HepG2 (cell line): ENCODE data around the gene SIGLEC9. TPM values are rescaled to one million over a fixed set of nuclear protein-coding genes. Genes with fewer than 3 reads are reported as not detected.

Source experiments
- ATAC-seq: fragments of 200-7000 bp; cut with Tn5 transposase; 3 replicates; pipeline ENCODE4 v1.9.1; 2020; ENCODE audit warnings: mild to moderate bottlenecking, moderate library complexity
- BruUV-seq: library from RNA; stranded (reverse); fragments of 400-500 nt; replicated peaks from 2 replicates; lab custom pipeline; 2021; lab: Mats Ljungman, UMichigan
- CTCF ChIA-PET: fragments of 300-600 bp; formaldehyde crosslinking; extraction: SDS; loops from one replicate; lab custom pipeline; 2021; ENCODE audit warnings: low total read pairs, inconsistent platforms, low intra/inter-chr PET ratio; lab: Yijun Ruan, JAX
- POLR2A ChIA-PET: fragments of 350-600 bp; sonication (Branson Sonifier 250); formaldehyde crosslinking; loops from one replicate; lab custom pipeline; 2020; ENCODE audit warnings: antibody characterized with exemption, inconsistent platforms; lab: Yijun Ruan, JAX
- DNase-seq: peaks from one replicate; pipeline ENCODE4 v3.0.0-alpha.2; 2015; ENCODE audit warnings: low spot score
- FAIRE-seq: peaks from 3 replicates; lab custom pipeline; 2011; peaks lifted over from hg19 to GRCh38; lab: Jason Lieb, UNC
- H2AFZ ChIP-seq: one replicate; pipeline ENCODE4 v1.6.1; 2011; ENCODE audit warnings: low read length, inconsistent platforms
- H3K27ac ChIP-seq: fragments of 300-600 bp; 3 replicates; pipeline ENCODE4 v1.8.0; 2011; ENCODE audit warnings: mixed run types, mild to moderate bottlenecking, mixed read lengths, low read length, inconsistent platforms; ENCODE audit not compliant: insufficient read depth; ENCODE audit errors: extremely low read length
- H3K27me3 ChIP-seq, 2 experiments: fragments of 200-600 bp in 1 of 2; 2 replicates in 1 of 2; 3 replicates in 1 of 2; pipeline versions ENCODE4 v1.6.0 to v1.8.0; 2011; ENCODE audit warnings: low read length in 2 of 2, mild to moderate bottlenecking in 2 of 2, moderate library complexity in 2 of 2, inconsistent platforms in 1 of 2; ENCODE audit not compliant: insufficient read depth in 2 of 2, control insufficient read depth in 1 of 2
- H3K36me3 ChIP-seq, 2 experiments: fragments of 200-600 bp in 1 of 2; replicated peaks in 1 of 2; 2 replicates in 1 of 2; 3 replicates in 1 of 2; pipeline versions ENCODE4 v1.5.1 to v1.8.0; 2011; ENCODE audit warnings: low read length in 2 of 2, inconsistent platforms in 1 of 2; ENCODE audit not compliant: insufficient read depth in 2 of 2, control insufficient read depth in 1 of 2
- H3K4me1 ChIP-seq: 2 replicates; pipeline ENCODE4 v1.5.1; 2012; ENCODE audit warnings: low read length, inconsistent platforms; ENCODE audit not compliant: insufficient read depth
- H3K4me2 ChIP-seq: 2 replicates; pipeline ENCODE4 v1.6.0; 2011; ENCODE audit warnings: low read depth, low read length, inconsistent platforms
- H3K4me3 ChIP-seq, 3 experiments: fragments of 200-600 bp in 1 of 3; sonication (generic), shearing (Covaris generic) in 1 of 3; replicated peaks in 1 of 3; 2 replicates each; pipeline ENCODE4 v1.5.1; 2011 to 2016; ENCODE audit warnings: low read length in 3 of 3, inconsistent platforms in 2 of 3, low read depth in 2 of 3, mild to moderate bottlenecking in 2 of 3, control low read depth in 1 of 3, mixed read lengths in 1 of 3; ENCODE audit not compliant: insufficient read depth in 1 of 3
- H3K79me2 ChIP-seq: one replicate; pipeline ENCODE4 v1.6.1; 2011; ENCODE audit warnings: low read length, inconsistent platforms; ENCODE audit not compliant: insufficient read depth
- H3K9ac ChIP-seq: 2 replicates; pipeline ENCODE4 v1.6.0; 2011; ENCODE audit warnings: mild to moderate bottlenecking, low read depth, low read length, inconsistent platforms; ENCODE audit not compliant: insufficient read depth
- H3K9me3 ChIP-seq: 2 replicates; pipeline ENCODE4 v1.5.1; 2012; ENCODE audit warnings: mild to moderate bottlenecking, low read length
- H4K20me1 ChIP-seq: 2 replicates; pipeline ENCODE4 v1.6.0; 2011; ENCODE audit warnings: inconsistent platforms, mild to moderate bottlenecking, low read length, moderate library complexity; ENCODE audit not compliant: insufficient read depth
- AKAP8 ChIP-seq: sonication (generic); formaldehyde crosslinking; IDR thresholded peaks from 2 replicates; pipeline ENCODE4 v1.5.1; 2020; ENCODE audit warnings: mild to moderate bottlenecking, missing genetic modification reagents
- CEBPG ChIP-seq: IDR thresholded peaks from 2 replicates; pipeline ENCODE4 v1.6.1; 2016
- DPF2 ChIP-seq: sonication (generic); formaldehyde crosslinking; IDR thresholded peaks from 2 replicates; pipeline ENCODE4 v1.4.0; 2020; ENCODE audit warnings: mild to moderate bottlenecking, low read depth, missing genetic modification reagents, borderline replicate concordance
- MATR3 ChIP-seq: sonication (generic); formaldehyde crosslinking; IDR thresholded peaks from 2 replicates; pipeline ENCODE4 v1.4.0; 2020; ENCODE audit warnings: missing genetic modification reagents
- MBD4 ChIP-seq: IDR thresholded peaks from 2 replicates; pipeline ENCODE4 v1.6.1; 2012; ENCODE audit warnings: low read length, inconsistent platforms, borderline replicate concordance
- NCOR1 ChIP-seq: fragments of 200-600 bp; sonication (generic); IDR thresholded peaks from 2 replicates; pipeline ENCODE4 v1.7.0; 2017; ENCODE audit warnings: antibody characterized with exemption, low read length, borderline replicate concordance
- NFKBIZ ChIP-seq: IDR thresholded peaks from 2 replicates; pipeline ENCODE4 v1.6.1; 2018; ENCODE audit warnings: missing genetic modification reagents, missing compliant biosample characterization
- SIN3B ChIP-seq: fragments of 150-350 bp; IDR thresholded peaks from 2 replicates; pipeline ENCODE4 v1.6.1; 2014; ENCODE audit warnings: low read length
- SYNCRIP ChIP-seq: fragments of 200-400 bp; formaldehyde crosslinking; IDR thresholded peaks from 2 replicates; pipeline ENCODE4 v1.6.1; 2018; ENCODE audit warnings: mild to moderate bottlenecking, low read depth, low read length; ENCODE audit not compliant: insufficient read depth
- TBL1XR1 ChIP-seq: fragments of 150-350 bp; IDR thresholded peaks from 2 replicates; pipeline ENCODE4 v1.6.1; 2014; ENCODE audit warnings: borderline replicate concordance, low read length; ENCODE audit not compliant: partially characterized antibody
- ZNF354B ChIP-seq: sonication (generic); formaldehyde crosslinking; IDR thresholded peaks from 2 replicates; pipeline ENCODE4 v1.8.0; 2022; ENCODE audit warnings: mild to moderate bottlenecking, missing genetic modification reagents
- ZNF674 ChIP-seq: sonication (generic); formaldehyde crosslinking; IDR thresholded peaks from 2 replicates; pipeline ENCODE4 v1.5.0; 2020; ENCODE audit warnings: low read depth, mild to moderate bottlenecking, missing genetic modification reagents
- ZNF788 ChIP-seq: sonication (generic); formaldehyde crosslinking; IDR thresholded peaks from 2 replicates; pipeline ENCODE4 v1.5.0; 2020; ENCODE audit warnings: mild to moderate bottlenecking, missing genetic modification reagents, borderline replicate concordance
- WGBS: methylation state at CpG from one replicate; pipeline ENCODE4 v1.1.6; 2017; ENCODE audit warnings: low lambda C conversion rate; 5-methylcytosine and 5-hydroxymethylcytosine counted together
- in situ Hi-C: cut with HindIII; loops from 2 replicates; pipeline ENCODE4 v1.10.0; 2017; ENCODE audit warnings: low pct_unique_long_range_greater_than_20kb; ENCODE audit not compliant: extremely low pct_ligation_motif_present
- intact Hi-C: fragments of 100-400 bp; cut with micrococcal nuclease; formaldehyde crosslinking; loops from one replicate; pipeline ENCODE4 v1.10.0; 2022; ENCODE audit not compliant: unreplicated experiment
- polyA plus RNA-seq, 8 experiments: library from polyadenylated mRNA; depleted of rRNA in 3 of 8; stranded (reverse) in 7 of 8; unstranded in 1 of 8; fragments of >200 nt; fragmentation: Illumina TruSeq in 4 of 8; extraction: Trizol in 4 of 8; gene quantifications; 2 replicates each; pipeline versions ENCODE4 v1.2.1 to v1.2.3, GENCODE V29; 2011 to 2016; ENCODE audit warnings: low read depth in 4 of 8, missing spikeins in 1 of 8, mixed read lengths in 1 of 8; ENCODE audit not compliant: insufficient read depth in 1 of 8
- total RNA-seq, 5 experiments: library from RNA; depleted of rRNA; stranded (reverse); fragments of >200 nt; fragmentation: Illumina TruSeq; extraction: Trizol; gene quantifications; 2 replicates each; pipeline ENCODE4 v1.2.3, GENCODE V29; 2016; ENCODE audit warnings: low read depth in 1 of 5
- TF ChIP-seq, protein P1 (sequence below): sonication (generic); formaldehyde crosslinking; IDR thresholded peaks from 2 replicates; pipeline ENCODE4 v1.8.0; 2022; ENCODE audit warnings: missing genetic modification reagents, mild to moderate bottlenecking, moderate library complexity, borderline replicate concordance
- TF ChIP-seq, protein P2 (sequence below): sonication (generic); formaldehyde crosslinking; conservative IDR thresholded peaks from 2 replicates; pipeline ENCODE4 v1.5.0; 2020; ENCODE audit warnings: missing genetic modification reagents
- TF ChIP-seq, protein P3 (sequence below): sonication (generic); formaldehyde crosslinking; IDR thresholded peaks from 2 replicates; pipeline ENCODE4 v1.4.0; 2020; ENCODE audit warnings: missing genetic modification reagents

Gene SIGLEC9
- total and polyA plus RNA-seq, 2 of the 13 experiments (the other 11 are each of a cell fraction or from before 2014, with no cell fraction given): not detected

DNA sequence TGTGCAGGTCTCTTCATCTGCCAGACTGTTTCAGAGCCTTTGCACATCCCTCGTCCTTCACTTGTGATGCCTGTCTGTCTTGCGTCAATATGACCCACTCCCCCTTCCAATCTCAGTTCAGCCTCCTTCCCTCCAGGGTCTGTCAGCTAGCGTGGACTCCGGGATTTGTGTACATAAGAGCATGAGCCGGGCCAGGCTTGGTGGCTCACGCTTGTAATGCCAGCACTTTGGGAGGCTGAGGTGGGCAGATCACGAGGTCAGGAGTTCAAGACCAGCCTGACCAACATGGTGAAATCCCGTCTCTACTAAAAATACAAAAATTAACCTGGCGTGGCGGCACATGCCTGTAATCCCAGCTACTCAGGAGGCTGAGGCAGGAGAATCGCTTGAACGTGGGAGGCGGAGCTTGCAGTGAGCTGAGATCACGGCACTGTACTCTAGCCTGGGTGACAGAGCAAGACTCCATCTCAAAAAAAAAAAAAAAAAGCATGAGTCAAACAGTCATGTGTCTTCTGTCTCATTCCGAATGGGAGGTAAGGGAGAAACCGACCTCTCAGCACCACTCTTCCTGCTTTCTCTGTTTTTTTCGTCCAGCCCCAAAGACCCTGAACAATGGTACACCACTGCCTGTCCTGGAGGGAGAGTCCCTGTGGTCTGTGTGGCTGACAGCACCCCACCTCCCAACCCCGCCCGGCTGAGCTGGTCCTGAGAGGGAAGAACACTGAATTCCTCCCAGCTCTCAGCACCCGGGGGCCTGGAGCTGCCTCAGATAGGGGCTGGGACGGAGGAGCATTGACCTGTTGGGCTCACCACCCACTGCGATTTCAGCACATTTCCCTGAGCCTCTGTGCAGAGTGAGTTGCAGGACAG lies 2.4 kb upstream of the SIGLEC9 start:
- H4K20me1 ChIP-seq: no peaks in the 10 kb centered on the region
- peaks cover 4 to 47% of the 10 kb centered on the region in 2 experiments; a peak in 4 of 5 replicates for H3K27me3 ChIP-seq
- no peak overlapping the region for H3K9ac ChIP-seq
- TF ChIP-seq CEBPG (CRISPR knock-in tag) (no peak), NFKBIZ (CRISPR knock-in tag) (no peak), ZNF674 (no peak), MATR3 (CRISPR knock-in tag) (no peak), MBD4 (no peak), ZNF788 (CRISPR knock-in tag) (no peak), AKAP8 (CRISPR knock-in tag) (no peak), SYNCRIP (no peak), SIN3B (no peak), TBL1XR1 (no peak), DPF2 (CRISPR knock-in tag) (no peak), NCOR1 (no peak), ZNF354B (CRISPR knock-in tag) (no peak)
- TF ChIP-seq, protein P1, sequence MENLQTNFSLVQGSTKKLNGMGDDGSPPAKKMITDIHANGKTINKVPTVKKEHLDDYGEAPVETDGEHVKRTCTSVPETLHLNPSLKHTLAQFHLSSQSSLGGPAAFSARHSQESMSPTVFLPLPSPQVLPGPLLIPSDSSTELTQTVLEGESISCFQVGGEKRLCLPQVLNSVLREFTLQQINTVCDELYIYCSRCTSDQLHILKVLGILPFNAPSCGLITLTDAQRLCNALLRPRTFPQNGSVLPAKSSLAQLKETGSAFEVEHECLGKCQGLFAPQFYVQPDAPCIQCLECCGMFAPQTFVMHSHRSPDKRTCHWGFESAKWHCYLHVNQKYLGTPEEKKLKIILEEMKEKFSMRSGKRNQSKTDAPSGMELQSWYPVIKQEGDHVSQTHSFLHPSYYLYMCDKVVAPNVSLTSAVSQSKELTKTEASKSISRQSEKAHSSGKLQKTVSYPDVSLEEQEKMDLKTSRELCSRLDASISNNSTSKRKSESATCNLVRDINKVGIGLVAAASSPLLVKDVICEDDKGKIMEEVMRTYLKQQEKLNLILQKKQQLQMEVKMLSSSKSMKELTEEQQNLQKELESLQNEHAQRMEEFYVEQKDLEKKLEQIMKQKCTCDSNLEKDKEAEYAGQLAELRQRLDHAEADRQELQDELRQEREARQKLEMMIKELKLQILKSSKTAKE (CRISPR knock-in tag): no peak
- TF ChIP-seq, protein P2, sequence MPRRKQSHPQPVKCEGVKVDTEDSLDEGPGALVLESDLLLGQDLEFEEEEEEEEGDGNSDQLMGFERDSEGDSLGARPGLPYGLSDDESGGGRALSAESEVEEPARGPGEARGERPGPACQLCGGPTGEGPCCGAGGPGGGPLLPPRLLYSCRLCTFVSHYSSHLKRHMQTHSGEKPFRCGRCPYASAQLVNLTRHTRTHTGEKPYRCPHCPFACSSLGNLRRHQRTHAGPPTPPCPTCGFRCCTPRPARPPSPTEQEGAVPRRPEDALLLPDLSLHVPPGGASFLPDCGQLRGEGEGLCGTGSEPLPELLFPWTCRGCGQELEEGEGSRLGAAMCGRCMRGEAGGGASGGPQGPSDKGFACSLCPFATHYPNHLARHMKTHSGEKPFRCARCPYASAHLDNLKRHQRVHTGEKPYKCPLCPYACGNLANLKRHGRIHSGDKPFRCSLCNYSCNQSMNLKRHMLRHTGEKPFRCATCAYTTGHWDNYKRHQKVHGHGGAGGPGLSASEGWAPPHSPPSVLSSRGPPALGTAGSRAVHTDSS: no peak
- TF ChIP-seq, protein P3, sequence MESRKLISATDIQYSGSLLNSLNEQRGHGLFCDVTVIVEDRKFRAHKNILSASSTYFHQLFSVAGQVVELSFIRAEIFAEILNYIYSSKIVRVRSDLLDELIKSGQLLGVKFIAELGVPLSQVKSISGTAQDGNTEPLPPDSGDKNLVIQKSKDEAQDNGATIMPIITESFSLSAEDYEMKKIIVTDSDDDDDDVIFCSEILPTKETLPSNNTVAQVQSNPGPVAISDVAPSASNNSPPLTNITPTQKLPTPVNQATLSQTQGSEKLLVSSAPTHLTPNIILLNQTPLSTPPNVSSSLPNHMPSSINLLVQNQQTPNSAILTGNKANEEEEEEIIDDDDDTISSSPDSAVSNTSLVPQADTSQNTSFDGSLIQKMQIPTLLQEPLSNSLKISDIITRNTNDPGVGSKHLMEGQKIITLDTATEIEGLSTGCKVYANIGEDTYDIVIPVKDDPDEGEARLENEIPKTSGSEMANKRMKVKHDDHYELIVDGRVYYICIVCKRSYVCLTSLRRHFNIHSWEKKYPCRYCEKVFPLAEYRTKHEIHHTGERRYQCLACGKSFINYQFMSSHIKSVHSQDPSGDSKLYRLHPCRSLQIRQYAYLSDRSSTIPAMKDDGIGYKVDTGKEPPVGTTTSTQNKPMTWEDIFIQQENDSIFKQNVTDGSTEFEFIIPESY (CRISPR knock-in tag): no peak
- in situ Hi-C loops: no loop called here
- FAIRE-seq (no peak), DNase-seq (no peak), ATAC-seq (no peak)
- no peaks in the 10 kb centered on the region for H3K9me3 ChIP-seq
- H3K36me3 ChIP-seq: no peaks in the 10 kb centered on the region
- H3K4me2 ChIP-seq: no peak overlapping the region
- no peaks in the 10 kb centered on the region for H3K4me1 ChIP-seq
- ChIA-PET CTCF (no interaction called here), POLR2A (no interaction called here)
- no peaks in the 10 kb centered on the region for H3K79me2 ChIP-seq
- no TSS peak for BruUV-seq
- no peak overlapping the region for H2AFZ ChIP-seq
- 12% methylated on average over 21 of the region's 22 CpGs for WGBS
- no peak overlapping the region for H3K4me3 ChIP-seq
- H3K27ac ChIP-seq: no peak overlapping the region
- intact Hi-C loops: no loop called here
